ENCODE results near the gene USP6NL.
"Not testable (repeated sequence)": the region's sequence is repeated elsewhere in the genome, so short reads cannot be mapped to it uniquely, and the experiment has no call there.

USP6NL gene

DNA sequence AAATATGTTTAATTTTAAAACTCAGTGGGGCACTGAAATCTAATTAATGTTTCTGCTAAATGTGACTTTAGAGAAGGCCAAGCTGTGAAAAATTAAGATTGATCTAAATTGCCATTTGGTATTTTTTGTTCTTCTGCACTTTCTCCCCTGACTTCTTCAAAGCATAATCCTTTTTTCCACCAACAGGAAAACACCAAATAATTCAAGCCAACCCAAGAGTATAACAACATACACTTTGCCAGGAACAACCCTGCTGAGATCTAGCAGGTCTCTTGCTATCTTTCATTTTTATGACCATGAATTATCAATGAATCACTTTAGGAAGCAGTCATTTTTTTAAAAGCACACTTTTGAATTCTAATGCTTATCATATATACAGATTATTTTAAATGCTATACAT is 100.1 kb downstream of the USP6NL start:
- no peak for DNase-seq

GRCh38 chr10:11510736-11511135 is 100.7 kb downstream of the USP6NL start:
- DNase-seq = no peak

GRCh38 chr10:11510281-11510680 is 101.2 kb downstream of the USP6NL start:
- no peak for DNase-seq

GRCh38 chr10:11509036-11509435 is 102.4 kb downstream of the USP6NL start:
- no peak for DNase-seq

- no peak for DNase-seq
Observed at GRCh38 chr10:11506247-11506789, 105.1 kb downstream of the USP6NL start.

DNA sequence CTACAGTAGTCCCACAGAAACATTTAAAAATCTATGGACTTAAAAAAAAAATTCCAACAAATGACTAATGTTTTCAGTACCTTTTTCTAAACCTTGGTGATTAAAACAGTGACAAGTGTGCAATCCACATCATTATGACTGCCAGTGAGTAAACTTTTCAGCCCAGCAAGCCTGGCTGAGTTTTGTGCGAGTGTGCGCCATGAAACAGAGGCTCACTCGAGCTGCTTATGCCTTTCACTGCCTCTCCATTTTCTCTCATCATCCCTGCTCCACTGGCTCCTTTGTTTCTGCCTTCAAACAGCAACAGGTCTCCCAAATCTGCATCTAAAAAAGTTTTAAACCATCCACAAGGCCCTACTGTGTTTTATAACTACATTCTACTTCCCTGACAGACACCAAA is 105.8 kb downstream of the USP6NL start:
- DNase-seq = no peak

DNA sequence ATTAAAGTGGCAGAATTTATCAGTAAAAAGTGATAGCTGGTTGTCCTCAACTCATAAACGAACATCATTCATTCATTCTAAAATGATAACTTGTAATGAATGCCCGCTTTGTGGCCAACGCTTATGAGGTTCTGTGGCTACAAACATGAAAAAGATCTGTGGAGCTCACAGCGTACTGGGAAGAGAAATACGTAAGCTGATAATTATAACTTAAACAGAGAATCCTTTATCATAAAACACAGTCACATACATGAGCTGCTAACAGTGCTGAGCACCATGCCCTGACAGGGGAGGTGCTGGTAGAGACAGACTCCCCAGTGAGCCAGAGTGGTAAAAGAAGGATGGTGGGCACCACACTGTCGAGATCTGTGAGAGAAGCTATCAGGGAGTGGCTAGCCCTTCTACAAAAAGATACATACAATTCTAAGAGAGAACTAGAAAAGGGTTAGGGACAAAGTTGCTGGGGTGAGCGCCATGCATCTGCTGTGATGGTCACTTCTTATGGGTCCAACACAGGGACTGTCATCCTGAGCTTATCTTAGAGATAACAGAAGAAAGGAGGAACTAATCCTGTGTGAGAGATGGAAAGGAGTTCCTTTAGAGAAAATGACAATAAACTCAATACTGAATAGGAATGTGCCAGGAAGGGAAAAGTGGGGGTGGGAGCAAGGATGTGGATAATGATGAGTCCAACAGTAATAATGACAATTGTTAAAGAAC is 106.7 kb downstream of the USP6NL start:
- DNase-seq = no peak

DNA sequence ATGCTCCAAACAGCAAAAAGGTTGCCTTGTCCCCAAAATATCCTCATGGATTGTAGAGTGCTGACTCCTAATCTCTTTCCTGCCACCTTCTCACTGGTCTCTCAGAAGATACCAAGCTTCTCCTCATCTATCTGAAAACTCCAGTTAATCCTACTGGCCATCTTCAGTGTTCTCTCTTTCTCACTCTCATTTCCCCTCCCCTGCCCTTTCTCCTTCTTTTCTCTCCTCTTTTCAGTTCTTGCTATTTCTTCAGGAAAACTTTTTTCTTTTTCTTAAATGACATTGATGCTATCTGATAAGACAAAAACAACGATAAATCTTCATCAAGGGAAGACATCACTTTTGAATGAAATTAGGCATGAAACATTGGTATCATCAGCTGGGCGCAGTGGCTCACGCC is 109.8 kb downstream of the USP6NL start:
- no peak for DNase-seq

DNA sequence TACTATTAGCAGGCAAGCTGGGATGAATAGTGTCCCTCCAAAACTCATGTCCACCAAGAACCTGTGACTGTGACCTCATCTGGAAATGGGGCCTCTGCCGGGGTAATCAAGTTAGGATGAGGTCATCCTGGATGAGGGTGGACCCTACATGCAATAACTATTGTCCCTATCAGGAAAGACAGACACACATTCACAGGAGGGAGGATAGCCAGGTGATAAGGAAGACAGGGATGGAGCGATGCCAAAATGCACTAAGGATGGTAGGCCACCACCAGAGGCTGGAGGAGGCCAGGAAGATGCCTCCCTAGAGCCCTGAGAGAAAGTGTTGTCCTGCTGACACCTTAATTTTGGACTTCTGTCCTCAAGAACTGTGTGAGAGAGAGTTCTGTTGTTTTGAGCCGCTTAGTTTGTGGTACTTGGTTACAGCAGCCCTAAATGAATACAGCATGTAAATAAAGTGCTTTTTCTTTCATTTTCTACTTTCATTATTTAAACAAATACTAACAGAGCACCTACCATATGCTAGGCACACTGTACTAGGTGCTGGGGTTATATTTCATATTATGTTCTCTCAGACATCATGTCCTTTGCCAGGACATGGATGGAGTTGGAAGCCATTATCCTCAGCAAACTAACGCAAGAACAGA is 111.9 kb downstream of the USP6NL start:
- DNase-seq = no peak

DNA sequence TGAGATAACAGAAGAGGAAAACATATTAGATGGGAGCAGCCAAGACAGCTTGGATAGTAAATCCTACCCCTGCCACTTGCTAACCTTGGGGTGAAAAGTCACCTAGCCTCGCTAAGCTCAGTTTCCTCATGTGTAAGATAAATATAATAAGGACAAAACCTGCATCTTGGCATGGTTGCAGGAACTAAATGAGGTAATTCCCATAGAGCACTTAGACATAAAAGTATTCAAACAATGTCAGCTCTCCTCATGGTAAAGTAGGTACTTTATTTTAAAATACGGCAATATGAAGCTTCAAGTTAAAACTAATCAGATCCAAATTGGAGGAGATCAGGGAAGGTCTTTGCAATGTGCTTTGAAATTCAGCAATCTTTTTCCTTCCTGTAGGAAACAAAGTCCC is 113.1 kb downstream of the USP6NL start:
- no peak for DNase-seq

DNA sequence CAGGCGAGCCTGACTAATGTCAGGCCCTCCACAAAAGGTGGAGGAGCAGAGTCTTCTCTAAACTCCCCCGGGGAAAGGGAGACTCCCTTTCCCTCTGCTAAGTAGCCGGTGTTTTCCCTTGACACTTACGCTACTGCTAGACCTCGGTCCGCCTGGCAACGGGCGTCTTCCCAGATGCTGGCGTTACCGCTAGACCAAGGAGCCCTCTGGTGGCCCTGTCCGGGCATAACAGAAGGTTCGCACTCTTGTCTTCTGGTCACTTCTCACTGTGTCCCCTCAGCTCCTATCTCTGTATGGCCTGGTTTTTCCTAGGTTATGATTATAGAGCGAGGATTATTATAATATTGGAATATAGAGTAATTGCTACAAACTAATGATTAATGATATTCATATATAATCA is 116.5 kb downstream of the USP6NL start:
- DNase-seq = not testable (repeated sequence)

DNA sequence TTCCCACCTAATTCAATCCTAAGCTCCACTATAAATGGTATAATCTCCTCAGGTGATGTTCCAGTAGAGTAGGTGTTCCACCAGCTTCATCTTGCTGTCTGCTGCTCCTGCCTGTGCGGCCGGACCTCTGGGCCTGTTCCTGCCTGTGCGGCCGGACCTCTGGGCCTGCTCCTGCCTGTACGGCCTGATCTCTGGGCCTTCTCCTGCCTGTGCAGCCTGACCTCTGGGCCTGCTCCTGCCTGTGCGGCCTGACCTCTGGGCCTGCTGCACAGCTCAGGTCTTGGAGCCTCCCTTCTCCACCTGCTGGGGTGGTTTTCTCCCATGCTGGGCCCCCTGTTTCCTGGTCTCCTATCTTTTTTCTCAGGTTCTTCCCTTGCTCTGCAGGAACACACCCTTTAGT is 117.8 kb downstream of the USP6NL start:
- DNase-seq = no peak

DNA sequence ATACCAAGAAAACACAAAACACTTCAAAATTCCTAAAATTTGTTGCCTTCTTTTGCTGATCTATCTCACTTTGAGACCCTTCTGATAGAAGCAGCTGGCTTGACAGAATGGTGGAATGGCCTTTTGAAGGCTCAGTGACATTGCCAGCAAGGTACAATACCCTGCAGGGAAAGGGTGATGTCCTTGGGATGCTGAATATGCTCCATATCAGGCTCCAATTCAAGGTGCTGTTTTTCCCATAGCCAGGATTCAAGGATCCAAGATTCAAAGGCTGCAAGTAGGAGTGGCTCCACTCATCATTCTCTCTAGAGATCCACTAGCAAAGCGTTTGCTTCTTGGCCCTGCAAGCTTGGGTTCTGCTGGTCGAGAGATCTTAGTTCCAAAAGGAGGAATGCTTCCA is 120.4 kb downstream of the USP6NL start:
- DNase-seq = no peak

GRCh38 chr10:11489591-11489990 is 121.9 kb downstream of the USP6NL start:
- no peak for DNase-seq

- no peak for DNase-seq
Observed at GRCh38 chr10:11488126-11488525, 123.3 kb downstream of the USP6NL start.

DNA sequence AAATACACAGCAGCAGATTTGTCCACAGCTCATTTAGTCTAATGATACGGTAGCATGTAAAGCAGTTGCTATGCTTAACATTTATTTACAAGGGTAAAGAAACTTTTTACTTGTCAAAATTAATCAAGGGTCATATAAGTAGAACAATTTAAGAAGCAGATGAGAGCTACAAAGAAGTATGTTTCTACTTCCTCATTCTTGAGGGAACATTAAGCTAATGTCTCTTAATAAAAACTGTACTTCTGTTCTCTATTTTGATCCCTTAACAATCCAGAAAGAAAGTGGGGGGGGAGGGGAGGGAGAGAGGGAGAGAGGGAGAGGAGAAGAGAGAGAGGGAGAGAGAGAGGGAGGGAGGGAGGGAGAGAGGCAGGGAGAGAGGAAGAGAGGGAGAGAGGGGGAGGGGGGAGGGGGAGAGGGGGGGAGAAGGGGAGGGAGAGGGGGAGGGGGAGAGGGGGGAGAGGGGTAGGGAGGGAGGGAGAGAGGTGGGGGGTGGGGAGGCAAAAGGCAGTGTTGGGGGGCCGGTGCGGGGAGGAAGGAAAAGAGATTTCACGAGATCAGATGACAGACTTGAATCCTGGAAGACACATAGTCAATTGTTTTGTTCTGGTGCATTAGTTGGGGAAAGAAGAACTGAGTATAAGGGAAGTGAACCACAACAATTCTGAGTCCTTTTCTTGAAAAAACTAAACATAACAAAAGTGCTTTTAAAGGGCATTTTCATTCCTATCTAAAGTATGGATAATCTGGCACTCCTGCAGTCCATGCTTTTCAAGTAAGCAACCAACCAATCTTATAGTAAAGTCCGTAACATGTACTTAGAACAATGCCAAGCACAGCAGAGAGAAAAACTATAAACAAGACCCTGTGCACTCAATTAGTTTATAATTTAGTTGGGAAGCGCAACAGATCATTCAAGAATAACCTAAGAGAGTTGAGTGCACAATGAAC is 128.0 kb downstream of the USP6NL start:
- no peak for DNase-seq

DNA sequence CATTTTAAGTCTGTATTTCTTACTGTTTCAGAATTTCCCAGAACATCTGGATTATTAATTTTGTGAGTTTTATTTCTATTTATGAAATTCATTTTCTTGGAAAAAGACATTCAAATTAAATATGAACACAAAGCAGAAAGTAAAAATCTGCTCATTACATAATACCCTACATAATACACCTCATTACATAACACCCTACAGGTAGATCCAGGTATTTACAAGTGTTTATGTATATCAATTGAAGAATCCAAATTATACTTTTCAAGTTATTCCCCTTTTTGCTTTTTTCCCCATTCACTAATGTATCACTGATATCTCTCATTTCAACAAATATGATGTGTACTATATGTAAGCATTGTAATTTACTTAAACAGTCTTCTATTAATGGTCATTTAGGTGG is 129.1 kb downstream of the USP6NL start:
- no peak for DNase-seq

DNA sequence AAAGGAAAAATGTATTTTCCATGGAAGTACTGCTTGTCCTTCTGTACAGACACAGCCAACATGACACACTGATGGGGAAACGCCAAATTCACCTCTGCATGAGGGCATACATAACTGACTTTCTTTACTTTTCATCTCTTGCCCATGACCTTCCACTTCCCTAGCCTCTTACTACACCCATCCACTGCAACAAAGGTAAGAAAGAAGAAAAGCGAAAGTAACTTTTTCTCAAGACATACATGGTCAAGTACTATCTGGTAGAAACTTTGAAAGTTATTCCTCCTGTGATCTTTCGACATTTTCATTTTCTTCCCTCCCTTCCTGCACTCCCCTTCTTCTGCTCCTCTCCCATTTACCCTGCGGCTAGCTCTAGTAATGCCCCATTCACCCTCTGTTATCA is 130.8 kb downstream of the USP6NL start:
- no peak for DNase-seq

- no peak for DNase-seq
Observed at GRCh38 chr10:11479300-11479699, 132.2 kb downstream of the USP6NL start.

DNA sequence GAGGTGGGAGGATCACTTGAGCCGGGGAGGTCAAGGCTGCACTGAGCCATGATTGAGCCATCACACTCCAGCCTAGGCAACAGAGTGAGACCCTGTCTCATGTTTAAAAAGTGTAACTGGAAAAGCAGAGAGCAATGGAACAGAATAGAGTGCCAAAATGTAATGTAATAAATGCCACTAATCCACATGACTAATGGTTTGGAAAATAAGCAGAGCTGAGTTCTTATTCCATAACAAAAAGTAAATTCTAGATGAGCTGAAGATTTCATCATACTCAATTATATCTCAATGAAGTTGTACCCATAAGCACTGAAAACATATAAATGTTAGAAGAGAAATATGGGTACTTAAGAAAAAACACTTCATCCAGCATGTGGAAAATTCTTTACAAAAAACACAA is 132.6 kb downstream of the USP6NL start:
- no peak for DNase-seq

DNA sequence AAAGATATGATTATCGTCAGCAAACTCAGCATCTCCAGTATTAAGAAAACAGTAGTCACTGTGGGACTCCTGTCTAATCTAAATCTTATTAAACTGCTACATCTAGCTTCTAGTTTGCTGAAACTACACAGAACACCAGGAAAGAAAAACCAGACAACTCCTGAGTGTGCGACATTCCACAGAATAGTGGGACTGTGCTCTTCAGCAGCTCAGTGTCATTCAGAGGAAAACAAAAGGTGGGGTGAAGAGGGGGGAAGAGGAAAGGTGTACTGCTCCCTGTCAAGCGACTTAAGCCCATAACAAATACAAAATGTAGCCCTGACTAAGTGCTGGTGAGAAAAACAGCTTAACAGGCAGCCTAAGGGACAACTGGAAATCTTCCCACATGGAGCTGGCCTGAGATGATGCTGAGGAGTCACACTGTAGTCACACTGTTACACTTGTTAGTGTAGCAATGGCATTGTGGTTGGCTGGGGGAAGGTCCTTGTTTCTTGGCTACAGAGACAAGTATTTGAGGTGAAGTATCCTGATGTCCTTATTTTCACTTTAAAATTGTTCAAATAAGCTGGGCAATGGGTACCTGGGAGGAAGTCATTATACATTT is 135.5 kb downstream of the USP6NL start:
- DNase-seq = no peak

- no peak for DNase-seq
Observed at GRCh38 chr10:11473128-11473760, 138.2 kb downstream of the USP6NL start.

Data from NCI-H524 (cell line).